Measurements from ENCODE around the gene AGBL1.
"Not testable (repeated sequence)": the region's sequence is repeated elsewhere in the genome, so short reads cannot be mapped to it uniquely, and the experiment has no call there.

Gene AGBL1

GRCh38 chr15:86876387-86876944 is 796.8 kb downstream of the AGBL1 start:
- Histone ChIP-seq H4K8ac (ENCODE audit: low read length) (no peak overlapping the region), H2BK5ac (ENCODE audit: low read depth, low read length, poor library complexity, severe bottlenecking) (no peak overlapping the region), H4K91ac (ENCODE audit: low read length) (no peak overlapping the region), H2AFZ (ENCODE audit: low read depth, low read length) (no peak overlapping the region), H2BK15ac (ENCODE audit: low read depth, poor library complexity, severe bottlenecking) (no peak overlapping the region), H3K79me1 (replicated peaks; ENCODE audit: low read length, poor library complexity, severe bottlenecking) (no peaks in the 10 kb centered on the region), H3K4me2 (ENCODE audit: low read length, poor library complexity, severe bottlenecking) (no peak overlapping the region), H2BK12ac (ENCODE audit: low read length in 2 of 2) (no peak overlapping the region), H3K4me1 (ENCODE audit: control insufficient read depth, insufficient read depth, low read depth, low read length) (no peaks in the 10 kb centered on the region), H3K4ac (ENCODE audit: low read depth in 1 of 2, low read length in 2 of 2) (no peak overlapping the region), H3K36me3 (ENCODE audit: control insufficient read depth in 1 of 2, insufficient read depth in 2 of 2, low read depth in 1 of 2, low read length in 2 of 2) (no peaks in the 10 kb centered on the region), H2BK120ac (ENCODE audit: low read depth, low read length) (no peak overlapping the region), H3K23ac (ENCODE audit: low read length in 2 of 2) (no peak overlapping the region), H3K27ac (ENCODE audit: low read length, poor library complexity, severe bottlenecking) (no peak overlapping the region), H2AK5ac (ENCODE audit: low read length, severe bottlenecking) (no peak overlapping the region), H3K14ac (ENCODE audit: low read length in 2 of 2) (no peak overlapping the region), H3K9me3 (ENCODE audit: control insufficient read depth, low read length) (no peaks in the 10 kb centered on the region), H3K9ac (ENCODE audit: low read length) (no peak overlapping the region), H3K4me3 (ENCODE audit: insufficient read depth in 1 of 2, low read depth in 1 of 2, low read length in 2 of 2) (no peak overlapping the region), H3K27me3 (ENCODE audit: control insufficient read depth in 1 of 2, insufficient read depth in 1 of 2, low read length in 2 of 2) (no peaks in the 10 kb centered on the region), H3K18ac (ENCODE audit: low read depth in 1 of 2, low read length in 2 of 2) (no peak overlapping the region)
- WGBS: 78% methylated on average over 3 of the region's 4 CpGs
- DNase-seq: no peak

GRCh38 chr15:86877171-86877631 is 797.5 kb downstream of the AGBL1 start:
- H3K27ac ChIP-seq (ENCODE audit: low read length, poor library complexity, severe bottlenecking): no peak overlapping the region
- no peak overlapping the region for H2BK12ac ChIP-seq (ENCODE audit: low read length in 2 of 2)
- H3K14ac ChIP-seq (ENCODE audit: low read length in 2 of 2): no peak overlapping the region
- H3K4me2 ChIP-seq (ENCODE audit: low read length, poor library complexity, severe bottlenecking): no peak overlapping the region
- no peaks in the 10 kb centered on the region for H3K27me3 ChIP-seq (ENCODE audit: control insufficient read depth in 1 of 2, insufficient read depth in 1 of 2, low read length in 2 of 2)
- H3K79me1 ChIP-seq (replicated peaks; ENCODE audit: low read length, poor library complexity, severe bottlenecking): no peaks in the 10 kb centered on the region
- H3K18ac ChIP-seq (ENCODE audit: low read depth in 1 of 2, low read length in 2 of 2): no peak overlapping the region
- no peak overlapping the region for H2AK5ac ChIP-seq (ENCODE audit: low read length, severe bottlenecking)
- no peak overlapping the region for H3K4me3 ChIP-seq (ENCODE audit: insufficient read depth in 1 of 2, low read depth in 1 of 2, low read length in 2 of 2)
- H2BK120ac ChIP-seq (ENCODE audit: low read depth, low read length): no peak overlapping the region
- H3K23ac ChIP-seq (ENCODE audit: low read length in 2 of 2): no peak overlapping the region
- H3K4me1 ChIP-seq (ENCODE audit: control insufficient read depth, insufficient read depth, low read depth, low read length): no peaks in the 10 kb centered on the region
- H4K91ac ChIP-seq (ENCODE audit: low read length): no peak overlapping the region
- WGBS: 44% methylated on average over 2 of the region's 2 CpGs
- no peak overlapping the region for H4K8ac ChIP-seq (ENCODE audit: low read length)
- no peaks in the 10 kb centered on the region for H3K9me3 ChIP-seq (ENCODE audit: control insufficient read depth, low read length)
- no peak overlapping the region for H2AFZ ChIP-seq (ENCODE audit: low read depth, low read length)
- H2BK5ac ChIP-seq (ENCODE audit: low read depth, low read length, poor library complexity, severe bottlenecking): no peak overlapping the region
- DNase-seq: no peak
- no peak overlapping the region for H2BK15ac ChIP-seq (ENCODE audit: low read depth, poor library complexity, severe bottlenecking)
- H3K9ac ChIP-seq (ENCODE audit: low read length): no peak overlapping the region
- no peak overlapping the region for H3K4ac ChIP-seq (ENCODE audit: low read depth in 1 of 2, low read length in 2 of 2)
- no peaks in the 10 kb centered on the region for H3K36me3 ChIP-seq (ENCODE audit: control insufficient read depth in 1 of 2, insufficient read depth in 2 of 2, low read depth in 1 of 2, low read length in 2 of 2)

GRCh38 chr15:86878844-86879243 is 799.2 kb downstream of the AGBL1 start:
- H4K8ac ChIP-seq (ENCODE audit: low read length); H2AFZ ChIP-seq (ENCODE audit: low read depth, low read length); H4K91ac ChIP-seq (ENCODE audit: low read length); H3K27me3 ChIP-seq (ENCODE audit: control insufficient read depth in 1 of 2, insufficient read depth in 1 of 2, low read length in 2 of 2); H2BK12ac ChIP-seq (ENCODE audit: low read length in 2 of 2); H2BK15ac ChIP-seq (ENCODE audit: low read depth, poor library complexity, severe bottlenecking); H2AK5ac ChIP-seq (ENCODE audit: low read length, severe bottlenecking); H3K4me3 ChIP-seq (ENCODE audit: insufficient read depth in 1 of 2, low read depth in 1 of 2, low read length in 2 of 2); H3K18ac ChIP-seq (ENCODE audit: low read depth in 1 of 2, low read length in 2 of 2); H3K9me3 ChIP-seq (ENCODE audit: control insufficient read depth, low read length); H2BK5ac ChIP-seq (ENCODE audit: low read depth, low read length, poor library complexity, severe bottlenecking); H2BK120ac ChIP-seq (ENCODE audit: low read depth, low read length); H3K23ac ChIP-seq (ENCODE audit: low read length in 2 of 2); H3K4me1 ChIP-seq (ENCODE audit: control insufficient read depth, insufficient read depth, low read depth, low read length); H3K4ac ChIP-seq (ENCODE audit: low read depth in 1 of 2, low read length in 2 of 2); H3K79me1 ChIP-seq (replicated peaks; ENCODE audit: low read length, poor library complexity, severe bottlenecking); DNase-seq; H3K14ac ChIP-seq (ENCODE audit: low read length in 2 of 2); H3K36me3 ChIP-seq (ENCODE audit: control insufficient read depth in 1 of 2, insufficient read depth in 2 of 2, low read depth in 1 of 2, low read length in 2 of 2); H3K9ac ChIP-seq (ENCODE audit: low read length); H3K27ac ChIP-seq (ENCODE audit: low read length, poor library complexity, severe bottlenecking); H3K4me2 ChIP-seq (ENCODE audit: low read length, poor library complexity, severe bottlenecking): not testable (repeated sequence)
- WGBS: 79% methylated on average over 3 of the region's 3 CpGs

GRCh38 chr15:86879250-86880229 is 799.9 kb downstream of the AGBL1 start:
- no peak overlapping the region for H4K91ac ChIP-seq (ENCODE audit: low read length)
- no peak overlapping the region for H3K9ac ChIP-seq (ENCODE audit: low read length)
- H3K27ac ChIP-seq (ENCODE audit: low read length, poor library complexity, severe bottlenecking): no peak overlapping the region
- no peak overlapping the region for H4K8ac ChIP-seq (ENCODE audit: low read length)
- H3K27me3 ChIP-seq (ENCODE audit: control insufficient read depth in 1 of 2, insufficient read depth in 1 of 2, low read length in 2 of 2): no peaks in the 10 kb centered on the region
- H2BK120ac ChIP-seq (ENCODE audit: low read depth, low read length): no peak overlapping the region
- H3K4me3 ChIP-seq (ENCODE audit: insufficient read depth in 1 of 2, low read depth in 1 of 2, low read length in 2 of 2): no peak overlapping the region
- no peaks in the 10 kb centered on the region for H3K36me3 ChIP-seq (ENCODE audit: control insufficient read depth in 1 of 2, insufficient read depth in 2 of 2, low read depth in 1 of 2, low read length in 2 of 2)
- no peak for DNase-seq
- no peak overlapping the region for H3K23ac ChIP-seq (ENCODE audit: low read length in 2 of 2)
- no peaks in the 10 kb centered on the region for H3K79me1 ChIP-seq (replicated peaks; ENCODE audit: low read length, poor library complexity, severe bottlenecking)
- H2BK12ac ChIP-seq (ENCODE audit: low read length in 2 of 2): no peak overlapping the region
- H3K9me3 ChIP-seq (ENCODE audit: control insufficient read depth, low read length): no peaks in the 10 kb centered on the region
- no peak overlapping the region for H2AFZ ChIP-seq (ENCODE audit: low read depth, low read length)
- H3K14ac ChIP-seq (ENCODE audit: low read length in 2 of 2): no peak overlapping the region
- H3K4ac ChIP-seq (ENCODE audit: low read depth in 1 of 2, low read length in 2 of 2): no peak overlapping the region
- WGBS: 86% methylated on average over 8 of the region's 10 CpGs
- no peak overlapping the region for H2BK5ac ChIP-seq (ENCODE audit: low read depth, low read length, poor library complexity, severe bottlenecking)
- no peak overlapping the region for H2BK15ac ChIP-seq (ENCODE audit: low read depth, poor library complexity, severe bottlenecking)
- no peak overlapping the region for H3K18ac ChIP-seq (ENCODE audit: low read depth in 1 of 2, low read length in 2 of 2)
- no peaks in the 10 kb centered on the region for H3K4me1 ChIP-seq (ENCODE audit: control insufficient read depth, insufficient read depth, low read depth, low read length)
- no peak overlapping the region for H2AK5ac ChIP-seq (ENCODE audit: low read length, severe bottlenecking)
- H3K4me2 ChIP-seq (ENCODE audit: low read length, poor library complexity, severe bottlenecking): no peak overlapping the region

Measured in mesenchymal stem cell (in vitro differentiated cells and primary cell).